Type B pancreatic cell (in vitro differentiated cells): Measurements from ENCODE around the gene SNX19. TPM values are rescaled to one million over a fixed set of nuclear protein-coding genes. Genes with fewer than 3 reads are reported as not detected.

Experiments
- DNase-seq: peaks from one replicate; pipeline ENCODE4 v3.0.0; 2021; ENCODE audit warnings: mixed read lengths; ENCODE audit not compliant: unreplicated experiment; ENCODE audit errors: extremely low spot score
- H3K27ac Mint-ChIP-seq: 2 replicates; pipeline ENCODE4 v1.8.0; 2021; ENCODE audit warnings: mild to moderate bottlenecking, mixed read lengths
- H3K27me3 Mint-ChIP-seq: 2 replicates; pipeline ENCODE4 v1.8.0; 2021; ENCODE audit warnings: mixed read lengths
- H3K36me3 Mint-ChIP-seq: 2 replicates; pipeline ENCODE4 v1.8.0; 2021; ENCODE audit warnings: mixed read lengths
- H3K4me1 Mint-ChIP-seq: one replicate; pipeline ENCODE4 v1.8.0; 2021; ENCODE audit warnings: mixed read lengths; ENCODE audit not compliant: unreplicated experiment
- H3K4me3 Mint-ChIP-seq: 2 replicates; pipeline ENCODE4 v1.8.0; 2021; ENCODE audit warnings: mild to moderate bottlenecking, mixed read lengths
- H3K9me3 Mint-ChIP-seq: 2 replicates; pipeline ENCODE4 v1.8.0; 2021; ENCODE audit warnings: mixed read lengths
- total RNA-seq: library from RNA; stranded (reverse); gene quantifications from 2 replicates; pipeline ENCODE4 v1.2.1, GENCODE V29; 2021; ENCODE audit warnings: low replicate concordance
- TF ChIP-seq, protein P1 (sequence below): fragments of 200-600 bp; sonication (generic); conservative IDR thresholded peaks from 2 replicates; pipeline ENCODE4 v1.5.0; 2021; ENCODE audit warnings: antibody characterized with exemption, mild to moderate bottlenecking

The SNX19 gene
- total RNA-seq, 1 donor from 2014 or later: 48.0 TPM

GRCh38 chr11:130911306-130911705 lies 5.0 kb downstream of the SNX19 start:
- H3K9me3 Mint-ChIP-seq: no peaks in the 10 kb centered on the region
- TF ChIP-seq, protein P1, sequence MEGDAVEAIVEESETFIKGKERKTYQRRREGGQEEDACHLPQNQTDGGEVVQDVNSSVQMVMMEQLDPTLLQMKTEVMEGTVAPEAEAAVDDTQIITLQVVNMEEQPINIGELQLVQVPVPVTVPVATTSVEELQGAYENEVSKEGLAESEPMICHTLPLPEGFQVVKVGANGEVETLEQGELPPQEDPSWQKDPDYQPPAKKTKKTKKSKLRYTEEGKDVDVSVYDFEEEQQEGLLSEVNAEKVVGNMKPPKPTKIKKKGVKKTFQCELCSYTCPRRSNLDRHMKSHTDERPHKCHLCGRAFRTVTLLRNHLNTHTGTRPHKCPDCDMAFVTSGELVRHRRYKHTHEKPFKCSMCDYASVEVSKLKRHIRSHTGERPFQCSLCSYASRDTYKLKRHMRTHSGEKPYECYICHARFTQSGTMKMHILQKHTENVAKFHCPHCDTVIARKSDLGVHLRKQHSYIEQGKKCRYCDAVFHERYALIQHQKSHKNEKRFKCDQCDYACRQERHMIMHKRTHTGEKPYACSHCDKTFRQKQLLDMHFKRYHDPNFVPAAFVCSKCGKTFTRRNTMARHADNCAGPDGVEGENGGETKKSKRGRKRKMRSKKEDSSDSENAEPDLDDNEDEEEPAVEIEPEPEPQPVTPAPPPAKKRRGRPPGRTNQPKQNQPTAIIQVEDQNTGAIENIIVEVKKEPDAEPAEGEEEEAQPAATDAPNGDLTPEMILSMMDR: no peak
- peaks cover 23% of the 10 kb centered on the region for H3K36me3 Mint-ChIP-seq
- H3K27me3 Mint-ChIP-seq: no peaks in the 10 kb centered on the region
- H3K4me3 Mint-ChIP-seq: no peak overlapping the region
- DNase-seq: no peak
- H3K27ac Mint-ChIP-seq: no peak overlapping the region
- peaks cover 14% of the 10 kb centered on the region for H3K4me1 Mint-ChIP-seq

DNA sequence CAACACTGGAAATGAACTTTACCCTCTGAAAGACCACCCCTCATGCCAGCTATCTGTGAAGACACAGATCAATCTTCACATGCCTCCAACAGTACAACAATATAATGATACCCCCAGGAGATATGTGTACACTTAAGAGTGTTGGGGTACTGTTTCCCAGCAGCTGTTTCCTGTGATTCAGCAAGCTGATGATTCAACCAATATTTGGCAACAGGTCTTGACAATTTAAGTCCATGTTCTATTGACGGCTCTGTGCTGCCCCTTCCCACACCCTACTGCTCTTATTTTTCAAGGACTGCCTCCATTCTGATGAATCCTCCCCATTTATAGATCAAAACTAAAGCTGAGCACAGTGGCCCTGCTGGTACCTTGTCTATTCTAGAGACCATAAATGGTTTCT lies 6.6 kb downstream of the SNX19 start:
- no peak overlapping the region for H3K27ac Mint-ChIP-seq
- no peaks in the 10 kb centered on the region for H3K9me3 Mint-ChIP-seq
- H3K27me3 Mint-ChIP-seq: no peaks in the 10 kb centered on the region
- peaks cover 12% of the 10 kb centered on the region for H3K4me1 Mint-ChIP-seq
- H3K36me3 Mint-ChIP-seq: peaks cover 27% of the 10 kb centered on the region
- TF ChIP-seq, protein P1: no peak
- DNase-seq: no peak
- no peak overlapping the region for H3K4me3 Mint-ChIP-seq

- no peaks in the 10 kb centered on the region for H3K27me3 Mint-ChIP-seq
- TF ChIP-seq, protein P1: no peak
- no peak for DNase-seq
- peaks cover 9% of the 10 kb centered on the region for H3K4me1 Mint-ChIP-seq
- H3K9me3 Mint-ChIP-seq: no peaks in the 10 kb centered on the region
- H3K36me3 Mint-ChIP-seq: peaks cover 31% of the 10 kb centered on the region
- no peak overlapping the region for H3K27ac Mint-ChIP-seq
- H3K4me3 Mint-ChIP-seq: no peak overlapping the region
Observed at GRCh38 chr11:130908770-130909625, 7.3 kb downstream of the SNX19 start.

DNA sequence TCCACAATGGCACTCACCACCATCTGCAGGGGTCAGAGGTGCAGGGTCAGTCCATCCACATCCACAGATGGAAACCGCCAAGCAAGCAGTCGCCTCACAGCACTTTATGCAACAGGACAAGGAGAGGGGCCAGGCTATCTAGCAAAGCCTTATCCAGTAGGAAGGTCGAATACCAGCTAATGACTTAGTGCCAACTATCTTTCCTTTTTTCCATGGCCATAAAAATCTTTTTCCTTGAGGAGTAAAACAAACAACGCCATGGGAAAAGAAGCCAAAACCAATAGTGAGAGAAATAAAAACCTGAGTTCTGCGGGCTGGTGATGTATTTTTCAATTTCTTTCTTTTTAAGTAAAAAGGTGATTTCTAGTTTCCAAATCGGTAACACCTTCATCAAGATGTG lies 8.2 kb downstream of the SNX19 start:
- Mint-ChIP-seq H3K27me3 (no peaks in the 10 kb centered on the region), H3K27ac (no peak overlapping the region), H3K9me3 (no peaks in the 10 kb centered on the region), H3K4me1 (peaks cover 4% of the 10 kb centered on the region), H3K36me3 (peaks cover 27% of the 10 kb centered on the region), H3K4me3 (no peak overlapping the region)
- no peak for DNase-seq
- TF ChIP-seq, protein P1: no peak

- DNase-seq: no peak
- Mint-ChIP-seq H3K27me3 (no peaks in the 10 kb centered on the region), H3K36me3 (peaks cover 26% of the 10 kb centered on the region), H3K27ac (no peak overlapping the region), H3K4me3 (no peak overlapping the region), H3K9me3 (no peaks in the 10 kb centered on the region), H3K4me1 (peaks cover under 1% of the 10 kb centered on the region)
- TF ChIP-seq, protein P1: no peak
Observed at GRCh38 chr11:130907229-130907628, 9.1 kb downstream of the SNX19 start.
